ENCODE data around the gene TMEM89.

Gene TMEM89

DNA sequence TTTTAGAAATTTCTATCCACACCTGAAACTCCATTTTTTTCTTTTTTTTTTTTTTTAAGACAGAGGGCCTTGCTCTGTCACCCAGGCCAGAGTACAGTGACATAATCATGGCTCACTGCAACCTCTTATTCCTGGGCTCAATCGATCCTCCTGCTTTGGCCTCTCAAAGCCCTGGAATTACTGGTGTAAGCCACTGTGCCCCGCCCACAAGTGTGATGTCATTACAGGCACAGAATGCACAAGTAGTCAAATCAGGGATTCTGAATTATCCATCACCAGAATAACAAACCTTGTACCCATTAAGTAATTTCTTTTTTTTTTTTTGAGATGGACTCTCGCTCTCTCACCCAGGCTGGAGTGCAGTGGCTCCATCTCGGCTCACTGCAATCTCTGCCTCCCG is 14.1 kb downstream of the TMEM89 start:
- TF ChIP-seq, protein P1, sequence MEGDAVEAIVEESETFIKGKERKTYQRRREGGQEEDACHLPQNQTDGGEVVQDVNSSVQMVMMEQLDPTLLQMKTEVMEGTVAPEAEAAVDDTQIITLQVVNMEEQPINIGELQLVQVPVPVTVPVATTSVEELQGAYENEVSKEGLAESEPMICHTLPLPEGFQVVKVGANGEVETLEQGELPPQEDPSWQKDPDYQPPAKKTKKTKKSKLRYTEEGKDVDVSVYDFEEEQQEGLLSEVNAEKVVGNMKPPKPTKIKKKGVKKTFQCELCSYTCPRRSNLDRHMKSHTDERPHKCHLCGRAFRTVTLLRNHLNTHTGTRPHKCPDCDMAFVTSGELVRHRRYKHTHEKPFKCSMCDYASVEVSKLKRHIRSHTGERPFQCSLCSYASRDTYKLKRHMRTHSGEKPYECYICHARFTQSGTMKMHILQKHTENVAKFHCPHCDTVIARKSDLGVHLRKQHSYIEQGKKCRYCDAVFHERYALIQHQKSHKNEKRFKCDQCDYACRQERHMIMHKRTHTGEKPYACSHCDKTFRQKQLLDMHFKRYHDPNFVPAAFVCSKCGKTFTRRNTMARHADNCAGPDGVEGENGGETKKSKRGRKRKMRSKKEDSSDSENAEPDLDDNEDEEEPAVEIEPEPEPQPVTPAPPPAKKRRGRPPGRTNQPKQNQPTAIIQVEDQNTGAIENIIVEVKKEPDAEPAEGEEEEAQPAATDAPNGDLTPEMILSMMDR (IDR thresholded peaks at IDR 0.05), result no peak
- Histone ChIP-seq H3K9me3 (no peaks in the 10 kb centered on the region), H3K4me3 (no peak overlapping the region), H3K27me3 (no peaks in the 10 kb centered on the region), H3K4me1 (peaks cover 0 to 23% (median 15%) of the 10 kb centered on the region in 4 donors), H3K36me3 (peaks cover 35 to 40% (median 35%) of the 10 kb centered on the region in 3 donors), H3K27ac (no peak overlapping the region)
- intact Hi-C loops (cut with DNase I; ENCODE audit: low total_unique reads), result no loop called here
- no peak for DNase-seq

GRCh38 chr3:48601622-48601994 is 20.0 kb downstream of the TMEM89 start:
- no peaks in the 10 kb centered on the region for H3K27me3 ChIP-seq
- no peaks in the 10 kb centered on the region for H3K9me3 ChIP-seq
- H3K4me3 ChIP-seq, result no peak overlapping the region
- H3K4me1 ChIP-seq, result peaks cover 7 to 47% (median 41%) of the 10 kb centered on the region in 4 donors
- TF ChIP-seq, protein P1 (IDR thresholded peaks at IDR 0.05), result no peak
- H3K36me3 ChIP-seq, result peaks cover 72 to 76% (median 75%) of the 10 kb centered on the region in 3 donors
- H3K27ac ChIP-seq, result peak overlapping the region; percentile 84 to 90
- intact Hi-C loops (cut with DNase I; ENCODE audit: low total_unique reads), result no loop called here
- no peak for DNase-seq

- TF ChIP-seq, protein P1 (IDR thresholded peaks at IDR 0.05), result no peak
- H3K9me3 ChIP-seq, result no peaks in the 10 kb centered on the region
- peaks cover 7 to 53% (median 47%) of the 10 kb centered on the region in 4 donors for H3K4me1 ChIP-seq
- DNase-seq, result no peak
- no peak overlapping the region for H3K4me3 ChIP-seq
- H3K27ac ChIP-seq, result peak overlapping the region; percentile 84 to 90
- peaks cover 71 to 75% (median 71%) of the 10 kb centered on the region in 3 donors for H3K36me3 ChIP-seq
- intact Hi-C loops (cut with DNase I; ENCODE audit: low total_unique reads), result no loop called here
- no peaks in the 10 kb centered on the region for H3K27me3 ChIP-seq
These were observed 20.6 kb downstream of the TMEM89 start for GRCh38 chr3:48600711-48601621.

DNA sequence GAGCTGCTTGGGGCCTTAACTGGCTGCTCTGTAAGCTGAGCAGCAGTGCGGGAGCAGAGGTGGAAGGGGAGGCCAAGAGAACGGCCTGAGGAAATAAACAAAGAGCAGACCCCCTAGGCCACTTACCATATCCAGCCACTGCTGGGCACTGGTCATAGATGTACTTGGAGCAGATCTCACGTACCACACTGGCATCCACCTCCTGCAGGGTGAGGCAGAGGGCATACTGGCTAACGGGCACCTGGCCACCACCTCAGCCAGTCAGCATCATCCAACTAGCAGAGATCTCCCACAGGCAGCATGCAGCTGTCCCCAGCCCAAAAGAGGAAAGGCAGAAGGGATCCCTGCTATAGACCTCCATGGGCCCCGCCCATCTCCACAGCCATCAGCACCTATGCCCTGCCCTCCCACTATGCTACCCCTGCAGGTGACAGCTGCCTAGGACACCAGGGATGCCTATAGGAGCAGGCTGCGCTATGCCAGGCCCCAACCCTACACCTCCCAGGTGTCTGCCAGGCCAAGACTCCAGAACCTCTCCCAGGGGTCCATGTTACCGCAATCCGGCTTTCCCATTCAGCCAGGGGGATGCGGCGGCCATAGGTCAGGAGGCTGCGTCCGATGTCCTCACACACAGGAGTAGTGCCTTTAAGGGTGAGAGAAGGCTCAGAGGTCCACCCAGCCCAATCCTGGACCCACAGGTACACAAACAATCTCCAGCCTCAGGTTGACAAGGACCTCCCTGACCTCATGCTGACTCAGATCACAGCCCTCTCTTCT is 21.9 kb downstream of the TMEM89 start:
- TF ChIP-seq, protein P1 (IDR thresholded peaks at IDR 0.05), result no peak
- no peak overlapping the region for H3K4me3 ChIP-seq
- DNase-seq, result no peak
- intact Hi-C loops (cut with DNase I; ENCODE audit: low total_unique reads), result no loop called here
- H3K27me3 ChIP-seq, result no peaks in the 10 kb centered on the region
- peaks cover 7 to 66% (median 60%) of the 10 kb centered on the region in 4 donors for H3K4me1 ChIP-seq
- H3K27ac ChIP-seq, result peak overlapping the region; percentile 84 to 90
- H3K9me3 ChIP-seq, result no peaks in the 10 kb centered on the region
- peaks cover 58 to 62% (median 59%) of the 10 kb centered on the region in 3 donors for H3K36me3 ChIP-seq

GRCh38 chr3:48599077-48599501 is 22.5 kb downstream of the TMEM89 start:
- DNase-seq, result no peak
- no peak overlapping the region for H3K4me3 ChIP-seq
- H3K27me3 ChIP-seq, result peaks cover 0 to 2% of the 10 kb centered on the region in 2 donors
- H3K36me3 ChIP-seq, result peaks cover 52 to 56% (median 52%) of the 10 kb centered on the region in 3 donors
- H3K9me3 ChIP-seq, result no peaks in the 10 kb centered on the region
- intact Hi-C loops (cut with DNase I; ENCODE audit: low total_unique reads), result no loop called here
- TF ChIP-seq, protein P1 (IDR thresholded peaks at IDR 0.05), result no peak
- H3K4me1 ChIP-seq, result peaks cover 7 to 72% (median 65%) of the 10 kb centered on the region in 4 donors
- peak overlapping the region; percentile 84 to 90 for H3K27ac ChIP-seq
